IMR-90 (cell line): ENCODE results near the gene PTPRN2. TPM values are rescaled to one million over a fixed set of nuclear protein-coding genes. Genes with fewer than 3 reads are reported as not detected.

ENCODE experiments used
- ATAC-seq: fragments of 200-7000 bp; cut with Tn5 transposase; 2 replicates; pipeline ENCODE4 v1.9.1; 2020; ENCODE audit warnings: low read depth, mild to moderate bottlenecking, moderate library complexity
- BruUV-seq: library from RNA; stranded (reverse); fragments of 400-500 nt; replicated peaks from 2 replicates; lab custom pipeline; 2021; lab: Mats Ljungman, UMichigan
- CTCF ChIA-PET: fragments of 300-600 bp; formaldehyde crosslinking; extraction: SDS; loops from one replicate; lab custom pipeline; 2021; ENCODE audit warnings: antibody characterized with exemption; lab: Yijun Ruan, JAX
- POLR2A ChIA-PET: fragments of 300-600 bp; sonication (Branson Sonifier 250); formaldehyde crosslinking; loops from one replicate; lab custom pipeline; 2022; ENCODE audit warnings: antibody characterized with exemption; ENCODE audit not compliant: unreplicated experiment; lab: Charles Lee
- DNase-seq: peaks from one replicate; pipeline ENCODE4 v3.0.0; 2013
- H2AFZ ChIP-seq: replicated peaks from 2 replicates; pipeline ENCODE3; 2013; ENCODE audit warnings: low read length, mild to moderate bottlenecking; ENCODE audit not compliant: poor library complexity
- H2AK5ac ChIP-seq: 2 replicates; pipeline ENCODE4 v1.6.1; 2013; ENCODE audit warnings: low read depth, low read length, inconsistent platforms
- H2AK9ac ChIP-seq: replicated peaks from 2 replicates; pipeline ENCODE3; 2013; ENCODE audit warnings: mild to moderate bottlenecking, low read depth, low read length, moderate library complexity; ENCODE audit not compliant: poor library complexity
- H2BK120ac ChIP-seq: 2 replicates; pipeline ENCODE4 v1.6.1; 2013; ENCODE audit warnings: low read depth, low read length, inconsistent platforms
- H2BK15ac ChIP-seq: 3 replicates; pipeline ENCODE4 v1.6.1; 2013; ENCODE audit warnings: low read depth, low read length, inconsistent platforms
- H2BK20ac ChIP-seq: 2 replicates; pipeline ENCODE4 v1.6.1; 2013; ENCODE audit warnings: low read depth, mild to moderate bottlenecking, inconsistent platforms, low read length, moderate library complexity
- H2BK5ac ChIP-seq: 2 replicates; pipeline ENCODE4 v1.6.1; 2013; ENCODE audit warnings: mild to moderate bottlenecking, low read depth, low read length, inconsistent platforms; ENCODE audit not compliant: poor library complexity, severe bottlenecking
- H3K14ac ChIP-seq: replicated peaks from 2 replicates; pipeline ENCODE4 v1.6.1; 2013; ENCODE audit warnings: low read depth, low read length, inconsistent platforms
- H3K18ac ChIP-seq: 2 replicates; pipeline ENCODE4 v1.6.1; 2013; ENCODE audit warnings: low read depth, low read length, control low read depth
- H3K23ac ChIP-seq: 2 replicates; pipeline ENCODE4 v1.6.1; 2013; ENCODE audit warnings: low read depth, low read length, inconsistent platforms
- H3K27ac ChIP-seq: 2 replicates; pipeline ENCODE4 v1.5.1; 2013; ENCODE audit warnings: mild to moderate bottlenecking, control low read depth, low read length; ENCODE audit not compliant: insufficient read depth
- H3K27me3 ChIP-seq: 2 replicates; pipeline ENCODE4 v1.6.1; 2013; ENCODE audit warnings: low read length; ENCODE audit not compliant: control insufficient read depth, insufficient read depth
- H3K36me3 ChIP-seq: 2 replicates; pipeline ENCODE4 v1.6.1; 2013; ENCODE audit warnings: low read length, mixed read lengths; ENCODE audit not compliant: control insufficient read depth, insufficient read depth
- H3K4ac ChIP-seq: 2 replicates; pipeline ENCODE4 v1.6.1; 2013; ENCODE audit warnings: low read depth, low read length, inconsistent platforms
- H3K4me1 ChIP-seq: 2 replicates; pipeline ENCODE4 v1.6.1; 2013; ENCODE audit warnings: low read length, mixed read lengths; ENCODE audit not compliant: control insufficient read depth, insufficient read depth
- H3K4me2 ChIP-seq: 2 replicates; pipeline ENCODE4 v1.6.1; 2013; ENCODE audit warnings: low read depth, mild to moderate bottlenecking, control low read depth, low read length, moderate library complexity
- H3K4me3 ChIP-seq: 2 replicates; pipeline ENCODE4 v1.5.1; 2013; ENCODE audit warnings: low read depth, mild to moderate bottlenecking, control low read depth, low read length, moderate library complexity; ENCODE audit not compliant: insufficient read depth
- H3K56ac ChIP-seq: 2 replicates; pipeline ENCODE4 v1.6.1; 2013; ENCODE audit warnings: low read length, inconsistent platforms; ENCODE audit not compliant: insufficient read depth; ENCODE audit errors: extremely low read depth
- H3K79me1 ChIP-seq, 2 experiments: 2 replicates each; pipeline ENCODE4 v1.6.1; 2013; ENCODE audit warnings: low read length in 2 of 2, inconsistent platforms in 1 of 2, low read depth in 1 of 2
- H3K9ac ChIP-seq: 2 replicates; pipeline ENCODE4 v1.6.1; 2013; ENCODE audit warnings: low read depth, low read length, control low read depth
- H3K9me1 ChIP-seq: 2 replicates; pipeline ENCODE4 v1.6.1; 2013; ENCODE audit warnings: low read length, inconsistent platforms; ENCODE audit not compliant: insufficient read depth
- H3K9me3 ChIP-seq: 2 replicates; pipeline ENCODE4 v1.6.1; 2013; ENCODE audit warnings: low read length; ENCODE audit not compliant: control insufficient read depth, insufficient read depth
- H4K20me1 ChIP-seq: 2 replicates; pipeline ENCODE4 v1.6.1; 2013; ENCODE audit warnings: low read length, inconsistent platforms; ENCODE audit not compliant: insufficient read depth
- H4K5ac ChIP-seq: 2 replicates; pipeline ENCODE4 v1.6.1; 2013; ENCODE audit warnings: mild to moderate bottlenecking, low read depth, low read length, control low read depth
- H4K8ac ChIP-seq, 2 experiments: 2 replicates each; pipeline ENCODE4 v1.6.1; 2013; ENCODE audit warnings: low read depth in 2 of 2, low read length in 2 of 2, control low read depth in 1 of 2, inconsistent platforms in 1 of 2
- H4K91ac ChIP-seq: 2 replicates; pipeline ENCODE4 v1.6.1; 2013; ENCODE audit warnings: low read depth, low read length, inconsistent platforms; ENCODE audit not compliant: insufficient read depth
- CTCF ChIP-seq: conservative IDR thresholded peaks from 2 replicates; pipeline ENCODE4 v1.5.1; 2012; ENCODE audit warnings: mild to moderate bottlenecking, low read depth, low read length, improper control_type of control experiment
- MAZ ChIP-seq: IDR thresholded peaks from 2 replicates; pipeline ENCODE4 v1.6.1; 2012; ENCODE audit warnings: low read depth, mild to moderate bottlenecking, low read length, improper control_type of control experiment, moderate library complexity, borderline replicate concordance
- MXI1 ChIP-seq: IDR thresholded peaks from 2 replicates; pipeline ENCODE4 v1.6.1; 2012; ENCODE audit warnings: low read depth, mild to moderate bottlenecking, low read length, moderate library complexity, borderline replicate concordance
- NFE2L2 ChIP-seq: fragments of 150-350 bp; IDR thresholded peaks from 2 replicates; pipeline ENCODE4 v1.6.1; 2016; ENCODE audit warnings: low read depth, mild to moderate bottlenecking, low read length
- RCOR1 ChIP-seq: IDR thresholded peaks from 2 replicates; pipeline ENCODE4 v1.6.1; 2012; ENCODE audit warnings: mild to moderate bottlenecking, low read length, improper control_type of control experiment; ENCODE audit not compliant: insufficient replicate concordance
- RFX5 ChIP-seq: IDR thresholded peaks from 2 replicates; pipeline ENCODE4 v1.8.0; 2012; ENCODE audit warnings: low read depth, mild to moderate bottlenecking, low read length, moderate library complexity
- SMC3 ChIP-seq: fragments of 150-350 bp; IDR thresholded peaks from 2 replicates; pipeline ENCODE4 v1.6.1; 2016; ENCODE audit warnings: low read depth, mild to moderate bottlenecking, antibody characterized with exemption, low read length, moderate library complexity
- WGBS, 2 experiments: methylation state at CpG; one replicate each; pipeline versions ENCODE4 v1.1.5 to v1.1.7; 2013; ENCODE audit warnings: missing lambda C conversion rate in 2 of 2; ENCODE audit not compliant: insufficient read length in 1 of 2; ENCODE audit errors: extremely low coverage in 2 of 2; 5-methylcytosine and 5-hydroxymethylcytosine counted together
- dilution Hi-C: fragments of 300-500 bp; cut with HindIII; formaldehyde crosslinking; loops from one replicate; pipeline ENCODE4 v1.14.3; 2018; ENCODE audit warnings: low sequenced_read_pairs; ENCODE audit not compliant: unreplicated experiment
- in situ Hi-C: fragments of 300-500 bp; cut with MboI; formaldehyde crosslinking; loops from 3 replicates; pipeline ENCODE4 v1.14.3; 2019; ENCODE audit warnings: low sequenced_read_pairs, inconsistent platforms, mixed read lengths
- intact Hi-C: fragments of 100-400 bp; cut with micrococcal nuclease; formaldehyde crosslinking; loops from 2 replicates; pipeline ENCODE4 v1.10.0; 2022
- polyA plus RNA-seq, 3 experiments: library from polyadenylated mRNA; depleted of rRNA; stranded (reverse); fragments of >200 nt; gene quantifications; 2 replicates each; pipeline ENCODE4 v1.2.3, GENCODE V29; 2012; ENCODE audit warnings: low replicate concordance in 1 of 3
- total RNA-seq: library from RNA; depleted of rRNA; stranded (reverse); fragments of >200 nt; gene quantifications from 2 replicates; pipeline ENCODE4 v1.2.3, GENCODE V29; 2012

Gene PTPRN2
- total and polyA plus RNA-seq, 2 of the 4 experiments (the other 2 are of a cell fraction) = 0.03 TPM; not detected in 1

GRCh38 chr7:157538321-157538720, 1049.3 kb downstream of the PTPRN2 start:
- H3K4me3 ChIP-seq = no peak overlapping the region
- no peak overlapping the region for H4K5ac ChIP-seq
- no peak overlapping the region for H2AFZ ChIP-seq
- H3K27ac ChIP-seq = no peak overlapping the region
- H4K91ac ChIP-seq = no peak overlapping the region
- no peak overlapping the region for H2BK120ac ChIP-seq
- H3K9me3 ChIP-seq = peaks cover 45% of the 10 kb centered on the region
- BruUV-seq = no TSS peak
- ChIA-PET POLR2A (no interaction called here), CTCF (interaction anchor here (0.5 kb wide), 1 partner anchor 28 kb away, joined by 3 read pairs; no protein-coding TSS in a partner anchor)
- H4K8ac ChIP-seq = no peak overlapping the region
- H4K20me1 ChIP-seq = no peaks in the 10 kb centered on the region
- no peak overlapping the region for H2AK5ac ChIP-seq
- no peak overlapping the region for H2BK15ac ChIP-seq
- no peaks in the 10 kb centered on the region for H3K36me3 ChIP-seq
- H3K14ac ChIP-seq = no peak overlapping the region
- in situ Hi-C loops = no loop called here
- intact Hi-C loops = no loop called here
- H2AK9ac ChIP-seq = no peak overlapping the region
- no peak overlapping the region for H3K4me2 ChIP-seq
- dilution Hi-C loops = no loop called here
- DNase-seq (no peak), ATAC-seq (no peak)
- 0% methylated on average over 1 of the region's 11 CpGs; no CpG with 5 or more reads in 1 of the 2 experiments for WGBS, 2 experiments
- H2BK5ac ChIP-seq = no peak overlapping the region
- H3K4ac ChIP-seq = no peak overlapping the region
- TF ChIP-seq NFE2L2 (no peak), CTCF (no peak), MXI1 (no peak), MAZ (no peak), RCOR1 (no peak), RFX5 (no peak), SMC3 (no peak)
- no peaks in the 10 kb centered on the region for H3K27me3 ChIP-seq
- no peak overlapping the region for H3K18ac ChIP-seq
- no peak overlapping the region for H3K9ac ChIP-seq
- H2BK20ac ChIP-seq = no peak overlapping the region
- H3K56ac ChIP-seq = no peak overlapping the region
- H3K4me1 ChIP-seq = no peaks in the 10 kb centered on the region
- H3K9me1 ChIP-seq = no peaks in the 10 kb centered on the region
- no peak overlapping the region for H3K23ac ChIP-seq
- no peaks in the 10 kb centered on the region for H3K79me1 ChIP-seq
